ENCODE data around the gene SETDB1.

DNA sequence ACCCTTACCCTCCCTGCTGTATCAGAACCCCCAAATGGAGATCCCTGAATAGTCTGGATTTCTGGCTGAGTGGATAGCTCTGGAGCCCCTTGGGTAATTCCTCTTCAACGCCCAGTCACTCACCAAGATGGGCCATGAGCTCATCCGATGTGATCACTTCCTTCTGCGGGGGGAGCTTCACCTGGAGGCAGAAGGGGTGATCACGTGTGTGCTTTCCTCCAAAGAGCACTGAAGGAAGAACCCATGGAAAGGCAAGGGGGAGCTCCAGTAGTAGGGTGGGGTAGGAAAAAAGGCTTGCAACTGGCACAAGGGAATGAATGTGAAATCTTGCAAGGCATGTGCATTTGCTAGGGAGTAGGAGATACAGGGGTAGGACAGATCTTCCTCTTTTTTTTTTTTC, 75.4 kb downstream of the SETDB1 start:
- TF ChIP-seq CTCF (IDR thresholded peaks at IDR 0.05; ENCODE audit: poor library complexity) (no peak), EZH2 (IDR thresholded peaks at IDR 0.05; ENCODE audit: borderline replicate concordance) (no peak)
